Measurements from ENCODE around the gene DUSP2.

DNA sequence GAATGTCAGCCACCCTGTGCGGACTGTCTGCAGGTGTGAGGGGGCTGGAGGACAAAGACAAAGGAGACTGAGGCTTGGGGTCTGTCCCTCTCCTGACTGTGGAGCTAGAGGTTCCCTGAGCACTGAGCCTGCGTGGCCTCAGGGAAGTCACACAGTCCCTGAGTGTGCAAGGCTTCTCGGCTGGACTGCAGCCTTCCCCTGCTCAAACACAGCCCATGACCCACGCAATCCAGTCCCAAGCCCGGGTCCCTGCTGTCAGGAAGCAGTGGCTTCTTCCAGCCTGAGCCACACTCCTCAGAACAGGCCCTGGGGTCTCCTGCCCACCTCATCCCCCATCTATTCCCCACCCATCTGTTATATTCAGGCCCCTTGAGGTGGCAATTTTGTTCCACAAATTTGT is 9.6 kb downstream of the DUSP2 start:
- TF ChIP-seq CTCF (IDR thresholded peaks at IDR 0.05) (no peak), POLR2A (IDR thresholded peaks at IDR 0.05) (no peak)
